A549 (cell line): ENCODE measurements around the gene PTPRN2. TPM values are rescaled to one million over a fixed set of nuclear protein-coding genes. Genes with fewer than 3 reads are reported as not detected.

Source experiments
- ATAC-seq, 2 experiments: fragments of 200-7000 bp in 1 of 2; fragments of >200 bp in 1 of 2; cut with Nextera tagmentation in 1 of 2; cut with Tn5 transposase in 1 of 2; 3 replicates each; pipeline versions ENCODE4 v1.8.0 to v1.9.1; 2018 to 2020; ENCODE audit warnings: mild to moderate bottlenecking in 1 of 2, moderate library complexity in 1 of 2
- CTCF ChIA-PET: fragments of 300-600 bp; sonication (Branson Sonifier 250); formaldehyde crosslinking; extraction: SDS; loops from one replicate; lab custom pipeline; 2021; ENCODE audit warnings: antibody characterized with exemption, inconsistent platforms; lab: Yijun Ruan, JAX
- POLR2A ChIA-PET: fragments of 350-600 bp; formaldehyde crosslinking; extraction: SDS; loops from one replicate; lab custom pipeline; 2021; ENCODE audit warnings: antibody characterized with exemption, inconsistent platforms; lab: Yijun Ruan, JAX
- DNase-seq, 2 experiments: peaks; one replicate each; pipeline versions ENCODE4 v3.0.0 to v3.0.0-alpha.2; 2011 to 2016; ENCODE audit warnings: low read depth in 1 of 2, low spot score in 1 of 2
- FAIRE-seq: peaks from 2 replicates; lab custom pipeline; 2011; peaks lifted over from hg19 to GRCh38; lab: Jason Lieb, UNC
- H3K27ac ChIP-seq, 2 experiments: fragments of >200 bp; sonication (Bioruptor Twin); formaldehyde crosslinking; 3 replicates each; pipeline ENCODE4 v1.5.1; 2016 to 2017
- H3K4me1 ChIP-seq: fragments of >200 bp; sonication (Bioruptor Twin); formaldehyde crosslinking; 3 replicates; pipeline ENCODE4 v1.6.1; 2016
- H3K4me2 ChIP-seq: fragments of >200 bp; sonication (Bioruptor Twin); formaldehyde crosslinking; 3 replicates; pipeline ENCODE4 v1.6.1; 2016
- H3K4me3 ChIP-seq: fragments of >200 bp; sonication (Bioruptor Twin); formaldehyde crosslinking; 3 replicates; pipeline ENCODE4 v1.5.1; 2016
- H3K9me3 ChIP-seq: fragments of >200 bp; sonication (Bioruptor Twin); formaldehyde crosslinking; 3 replicates; pipeline ENCODE4 v1.6.1; 2016
- BHLHE40 ChIP-seq: IDR thresholded peaks from 2 replicates; pipeline ENCODE4 v1.6.1; 2012; ENCODE audit warnings: low read depth, low read length, inconsistent platforms
- CBX8 ChIP-seq: fragments of 200-600 bp; sonication (generic); IDR thresholded peaks from 2 replicates; pipeline ENCODE4 v1.6.1; 2016
- EHF ChIP-seq: fragments of 250-450 bp; sonication (Bioruptor Pico); IDR thresholded peaks from 2 replicates; pipeline ENCODE4 v1.5.0; 2020; ENCODE audit warnings: mild to moderate bottlenecking
- EP300 ChIP-seq, 2 experiments: fragments of >200 bp; sonication (Bioruptor Twin); formaldehyde crosslinking; IDR thresholded peaks; 2 replicates in 1 of 2; 3 replicates in 1 of 2; pipeline ENCODE4 v1.6.1; 2016 to 2017
- HDAC2 ChIP-seq: fragments of 200-600 bp; sonication (generic); IDR thresholded peaks from 2 replicates; pipeline ENCODE4 v1.6.1; 2016
- HEYL ChIP-seq: fragments of 250-450 bp; sonication (Bioruptor Pico); IDR thresholded peaks from 2 replicates; pipeline ENCODE4 v1.8.0; 2021; ENCODE audit warnings: mild to moderate bottlenecking, moderate library complexity
- KDM5A ChIP-seq: fragments of 200-600 bp; sonication (generic); IDR thresholded peaks from 2 replicates; pipeline ENCODE4 v1.6.1; 2016; ENCODE audit warnings: antibody characterized with exemption, mild to moderate bottlenecking
- MAZ ChIP-seq: fragments of 150-350 bp; IDR thresholded peaks from 2 replicates; pipeline ENCODE4 v1.6.1; 2014; ENCODE audit warnings: antibody characterized with exemption, low read depth, low read length, borderline replicate concordance
- POLR2A ChIP-seq: IDR thresholded peaks from 2 replicates; pipeline ENCODE4 v1.6.1; 2012; ENCODE audit warnings: mild to moderate bottlenecking, low read length
- RFX5 ChIP-seq: fragments of 450-650 bp; IDR thresholded peaks from 2 replicates; pipeline ENCODE4 v1.7.1; 2014; ENCODE audit warnings: antibody characterized with exemption, mild to moderate bottlenecking, moderate library complexity
- RNF2 ChIP-seq: fragments of 200-600 bp; sonication (generic); IDR thresholded peaks from 2 replicates; pipeline ENCODE4 v1.6.1; 2016; ENCODE audit warnings: low read depth, mild to moderate bottlenecking, antibody characterized with exemption, moderate library complexity, borderline replicate concordance
- SREBF2 ChIP-seq: fragments of 450-650 bp; IDR thresholded peaks from 2 replicates; pipeline ENCODE4 v1.6.1; 2014; ENCODE audit warnings: mild to moderate bottlenecking, moderate library complexity
- ZFP36 ChIP-seq: fragments of 450-650 bp; IDR thresholded peaks from 2 replicates; pipeline ENCODE4 v1.6.1; 2014; ENCODE audit warnings: borderline replicate concordance; ENCODE audit not compliant: partially characterized antibody
- ZNF302 ChIP-seq: fragments of 250-450 bp; sonication (Bioruptor Pico); IDR thresholded peaks from 2 replicates; pipeline ENCODE4 v1.9.0; 2021; ENCODE audit warnings: inconsistent platforms, mild to moderate bottlenecking, moderate library complexity
- WGBS: methylation state at CpG from one replicate; pipeline ENCODE4 v1.1.6; 2017; ENCODE audit errors: missing lambda C conversion rate; 5-methylcytosine and 5-hydroxymethylcytosine counted together
- polyA plus RNA-seq, 4 experiments: library from polyadenylated mRNA; depleted of rRNA in 3 of 4; stranded (reverse); fragments of >200 nt; fragmentation: RNase III in 1 of 4; extraction: RNeasy Plus Mini Kit Qiagen cat#74134 plus additional on column Dnase treatment in 1 of 4; gene quantifications; 2 replicates in 3 of 4; 3 replicates in 1 of 4; pipeline ENCODE4 v1.2.3, GENCODE V29; 2011 to 2017
- TF ChIP-seq, protein P1 (sequence below): fragments of 200-600 bp; sonication (generic); IDR thresholded peaks from 2 replicates; pipeline ENCODE4 v1.6.1; 2016; ENCODE audit warnings: antibody characterized with exemption, mild to moderate bottlenecking, moderate library complexity
- TF ChIP-seq, protein P2 (sequence below): fragments of >200 bp; sonication (Bioruptor Twin); formaldehyde crosslinking; IDR thresholded peaks from 3 replicates; pipeline ENCODE4 v1.5.1; 2016
- TF ChIP-seq, protein P3 (sequence below): fragments of >200 bp; sonication (Bioruptor Twin); formaldehyde crosslinking; IDR thresholded peaks from 2 replicates; pipeline ENCODE4 v1.6.1; 2016
- TF ChIP-seq, protein P4 (sequence below): fragments of >200 bp; sonication (Bioruptor Twin); formaldehyde crosslinking; IDR thresholded peaks from 3 replicates; pipeline ENCODE4 v1.6.1; 2016
- TF ChIP-seq, protein P5 (sequence below): fragments of 250-450 bp; sonication (Bioruptor Pico); IDR thresholded peaks from 2 replicates; pipeline ENCODE4 v1.5.0; 2020; ENCODE audit warnings: low read depth, mild to moderate bottlenecking, moderate library complexity
- TF ChIP-seq, protein P6 (sequence below): fragments of 450-650 bp; IDR thresholded peaks from 2 replicates; pipeline ENCODE4 v1.6.1; 2014; ENCODE audit warnings: antibody characterized with exemption

The PTPRN2 gene
- polyA plus RNA-seq, 2 of the 4 experiments (the other 2 are of a cell fraction), result 0.41 to 1.2 TPM

DNA sequence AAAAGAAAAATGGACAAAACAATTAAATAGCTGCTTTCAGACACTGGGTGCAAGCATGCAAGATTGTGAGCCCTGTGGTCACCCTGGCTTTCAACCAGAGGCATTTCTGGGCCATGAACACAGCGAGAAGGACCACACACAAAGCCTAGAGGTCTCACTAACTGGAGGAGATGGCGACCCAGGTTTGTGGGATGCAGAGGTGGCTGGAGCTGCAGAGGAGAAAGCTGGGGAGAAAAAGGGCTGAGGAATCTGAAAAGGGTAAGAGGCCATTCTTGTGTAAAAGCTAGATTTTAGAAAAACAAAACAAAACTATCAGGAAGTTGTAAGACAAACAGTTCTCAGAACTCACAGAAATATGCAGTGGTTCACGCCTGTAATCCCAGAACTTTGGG lies 30.1 kb upstream of the PTPRN2 start:
- H3K27ac ChIP-seq, result no peak overlapping the region
- 0 out of 3 replicates have a peak, but pooled peaks cover 7% of the 10 kb centered on the region for H3K4me1 ChIP-seq
- no peak overlapping the region for H3K4me3 ChIP-seq
- WGBS, result 95% methylated on average over 3 of the region's 3 CpGs
- no peak for ATAC-seq
- no peak for DNase-seq
- no peak for FAIRE-seq
- ChIA-PET POLR2A (no interaction called here), CTCF (interaction anchor here (1.2 kb wide), 1 partner anchor 9 kb away, joined by 3 read pairs; no protein-coding TSS in a partner anchor)
- TF ChIP-seq, protein P1, sequence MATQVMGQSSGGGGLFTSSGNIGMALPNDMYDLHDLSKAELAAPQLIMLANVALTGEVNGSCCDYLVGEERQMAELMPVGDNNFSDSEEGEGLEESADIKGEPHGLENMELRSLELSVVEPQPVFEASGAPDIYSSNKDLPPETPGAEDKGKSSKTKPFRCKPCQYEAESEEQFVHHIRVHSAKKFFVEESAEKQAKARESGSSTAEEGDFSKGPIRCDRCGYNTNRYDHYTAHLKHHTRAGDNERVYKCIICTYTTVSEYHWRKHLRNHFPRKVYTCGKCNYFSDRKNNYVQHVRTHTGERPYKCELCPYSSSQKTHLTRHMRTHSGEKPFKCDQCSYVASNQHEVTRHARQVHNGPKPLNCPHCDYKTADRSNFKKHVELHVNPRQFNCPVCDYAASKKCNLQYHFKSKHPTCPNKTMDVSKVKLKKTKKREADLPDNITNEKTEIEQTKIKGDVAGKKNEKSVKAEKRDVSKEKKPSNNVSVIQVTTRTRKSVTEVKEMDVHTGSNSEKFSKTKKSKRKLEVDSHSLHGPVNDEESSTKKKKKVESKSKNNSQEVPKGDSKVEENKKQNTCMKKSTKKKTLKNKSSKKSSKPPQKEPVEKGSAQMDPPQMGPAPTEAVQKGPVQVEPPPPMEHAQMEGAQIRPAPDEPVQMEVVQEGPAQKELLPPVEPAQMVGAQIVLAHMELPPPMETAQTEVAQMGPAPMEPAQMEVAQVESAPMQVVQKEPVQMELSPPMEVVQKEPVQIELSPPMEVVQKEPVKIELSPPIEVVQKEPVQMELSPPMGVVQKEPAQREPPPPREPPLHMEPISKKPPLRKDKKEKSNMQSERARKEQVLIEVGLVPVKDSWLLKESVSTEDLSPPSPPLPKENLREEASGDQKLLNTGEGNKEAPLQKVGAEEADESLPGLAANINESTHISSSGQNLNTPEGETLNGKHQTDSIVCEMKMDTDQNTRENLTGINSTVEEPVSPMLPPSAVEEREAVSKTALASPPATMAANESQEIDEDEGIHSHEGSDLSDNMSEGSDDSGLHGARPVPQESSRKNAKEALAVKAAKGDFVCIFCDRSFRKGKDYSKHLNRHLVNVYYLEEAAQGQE, result no peak
- TF ChIP-seq MAZ (no peak), EHF (CRISPR knock-in tag) (no peak), BHLHE40 (no peak), EP300 (IDR thresholded peaks at IDR 0.05) (no peak), ZNF302 (CRISPR knock-in tag) (no peak), POLR2A (no peak), HEYL (CRISPR knock-in tag) (no peak), CBX8 (no peak), RNF2 (no peak), ZFP36 (no peak), KDM5A (no peak), SREBF2 (no peak), RFX5 (no peak), HDAC2 (no peak)
- TF ChIP-seq, protein P2, sequence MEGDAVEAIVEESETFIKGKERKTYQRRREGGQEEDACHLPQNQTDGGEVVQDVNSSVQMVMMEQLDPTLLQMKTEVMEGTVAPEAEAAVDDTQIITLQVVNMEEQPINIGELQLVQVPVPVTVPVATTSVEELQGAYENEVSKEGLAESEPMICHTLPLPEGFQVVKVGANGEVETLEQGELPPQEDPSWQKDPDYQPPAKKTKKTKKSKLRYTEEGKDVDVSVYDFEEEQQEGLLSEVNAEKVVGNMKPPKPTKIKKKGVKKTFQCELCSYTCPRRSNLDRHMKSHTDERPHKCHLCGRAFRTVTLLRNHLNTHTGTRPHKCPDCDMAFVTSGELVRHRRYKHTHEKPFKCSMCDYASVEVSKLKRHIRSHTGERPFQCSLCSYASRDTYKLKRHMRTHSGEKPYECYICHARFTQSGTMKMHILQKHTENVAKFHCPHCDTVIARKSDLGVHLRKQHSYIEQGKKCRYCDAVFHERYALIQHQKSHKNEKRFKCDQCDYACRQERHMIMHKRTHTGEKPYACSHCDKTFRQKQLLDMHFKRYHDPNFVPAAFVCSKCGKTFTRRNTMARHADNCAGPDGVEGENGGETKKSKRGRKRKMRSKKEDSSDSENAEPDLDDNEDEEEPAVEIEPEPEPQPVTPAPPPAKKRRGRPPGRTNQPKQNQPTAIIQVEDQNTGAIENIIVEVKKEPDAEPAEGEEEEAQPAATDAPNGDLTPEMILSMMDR, result no peak
- TF ChIP-seq, protein P3, sequence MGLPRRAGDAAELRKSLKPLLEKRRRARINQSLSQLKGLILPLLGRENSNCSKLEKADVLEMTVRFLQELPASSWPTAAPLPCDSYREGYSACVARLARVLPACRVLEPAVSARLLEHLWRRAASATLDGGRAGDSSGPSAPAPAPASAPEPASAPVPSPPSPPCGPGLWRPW, result no peak
- TF ChIP-seq, protein P4, sequence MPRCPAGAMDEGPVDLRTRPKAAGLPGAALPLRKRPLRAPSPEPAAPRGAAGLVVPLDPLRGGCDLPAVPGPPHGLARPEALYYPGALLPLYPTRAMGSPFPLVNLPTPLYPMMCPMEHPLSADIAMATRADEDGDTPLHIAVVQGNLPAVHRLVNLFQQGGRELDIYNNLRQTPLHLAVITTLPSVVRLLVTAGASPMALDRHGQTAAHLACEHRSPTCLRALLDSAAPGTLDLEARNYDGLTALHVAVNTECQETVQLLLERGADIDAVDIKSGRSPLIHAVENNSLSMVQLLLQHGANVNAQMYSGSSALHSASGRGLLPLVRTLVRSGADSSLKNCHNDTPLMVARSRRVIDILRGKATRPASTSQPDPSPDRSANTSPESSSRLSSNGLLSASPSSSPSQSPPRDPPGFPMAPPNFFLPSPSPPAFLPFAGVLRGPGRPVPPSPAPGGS, result no peak
- TF ChIP-seq, protein P5, sequence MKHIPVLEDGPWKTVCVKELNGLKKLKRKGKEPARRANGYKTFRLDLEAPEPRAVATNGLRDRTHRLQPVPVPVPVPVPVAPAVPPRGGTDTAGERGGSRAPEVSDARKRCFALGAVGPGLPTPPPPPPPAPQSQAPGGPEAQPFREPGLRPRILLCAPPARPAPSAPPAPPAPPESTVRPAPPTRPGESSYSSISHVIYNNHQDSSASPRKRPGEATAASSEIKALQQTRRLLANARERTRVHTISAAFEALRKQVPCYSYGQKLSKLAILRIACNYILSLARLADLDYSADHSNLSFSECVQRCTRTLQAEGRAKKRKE (CRISPR knock-in tag), result no peak
- TF ChIP-seq, protein P6, sequence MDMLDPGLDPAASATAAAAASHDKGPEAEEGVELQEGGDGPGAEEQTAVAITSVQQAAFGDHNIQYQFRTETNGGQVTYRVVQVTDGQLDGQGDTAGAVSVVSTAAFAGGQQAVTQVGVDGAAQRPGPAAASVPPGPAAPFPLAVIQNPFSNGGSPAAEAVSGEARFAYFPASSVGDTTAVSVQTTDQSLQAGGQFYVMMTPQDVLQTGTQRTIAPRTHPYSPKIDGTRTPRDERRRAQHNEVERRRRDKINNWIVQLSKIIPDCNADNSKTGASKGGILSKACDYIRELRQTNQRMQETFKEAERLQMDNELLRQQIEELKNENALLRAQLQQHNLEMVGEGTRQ, result no peak
- H3K4me2 ChIP-seq, result no peak overlapping the region
- H3K9me3 ChIP-seq, result no peaks in the 10 kb centered on the region
